Measurements from ENCODE around the gene KCNK1. TPM values are rescaled to one million over a fixed set of nuclear protein-coding genes. Genes with fewer than 3 reads are reported as not detected.

KCNK1 gene
- total RNA-seq, 1 experiment from 2014 or later: 13.3 TPM

DNA sequence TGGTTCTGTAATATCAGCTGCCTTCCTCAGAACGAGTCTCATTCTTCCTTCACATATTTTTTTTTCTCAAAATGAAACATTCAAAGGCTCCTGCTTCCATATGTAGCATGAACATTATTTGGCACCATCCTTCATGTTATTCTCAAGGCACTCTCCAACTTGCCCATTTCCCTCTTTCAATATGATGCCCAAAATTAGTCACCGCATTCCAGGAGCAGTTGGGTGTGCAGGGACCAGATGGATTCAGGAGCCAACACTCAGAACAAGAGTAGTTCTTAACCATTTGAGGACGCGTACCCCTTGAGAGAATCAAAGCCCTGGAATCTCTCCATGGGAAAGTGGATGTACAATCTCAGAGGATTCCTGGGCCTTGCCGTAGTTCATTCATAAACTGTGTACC, 50.3 kb downstream of the KCNK1 start:
- no peaks in the 10 kb centered on the region for H3K9me3 Mint-ChIP-seq
- TF ChIP-seq GABPB1 (CRISPR knock-in tag; IDR thresholded peaks at IDR 0.05) (no peak), GTF2I (CRISPR knock-in tag; conservative IDR thresholded peaks at IDR 0.05) (no peak), NFYB (CRISPR knock-in tag; conservative IDR thresholded peaks at IDR 0.05; ENCODE audit: low read depth) (no peak), SMAD3 (CRISPR knock-in tag; IDR thresholded peaks at IDR 0.05; ENCODE audit: borderline replicate concordance) (no peak), ELF4 (CRISPR knock-in tag; IDR thresholded peaks at IDR 0.05; ENCODE audit: low read depth) (no peak), GRHL2 (CRISPR knock-in tag; IDR thresholded peaks at IDR 0.05; ENCODE audit: insufficient replicate concordance, severe bottlenecking) (no peak), EMX1 (CRISPR knock-in tag; IDR thresholded peaks at IDR 0.05) (no peak), FOXJ3 (CRISPR knock-in tag; IDR thresholded peaks at IDR 0.05; ENCODE audit: borderline replicate concordance) (no peak)
- TF ChIP-seq, protein P1, sequence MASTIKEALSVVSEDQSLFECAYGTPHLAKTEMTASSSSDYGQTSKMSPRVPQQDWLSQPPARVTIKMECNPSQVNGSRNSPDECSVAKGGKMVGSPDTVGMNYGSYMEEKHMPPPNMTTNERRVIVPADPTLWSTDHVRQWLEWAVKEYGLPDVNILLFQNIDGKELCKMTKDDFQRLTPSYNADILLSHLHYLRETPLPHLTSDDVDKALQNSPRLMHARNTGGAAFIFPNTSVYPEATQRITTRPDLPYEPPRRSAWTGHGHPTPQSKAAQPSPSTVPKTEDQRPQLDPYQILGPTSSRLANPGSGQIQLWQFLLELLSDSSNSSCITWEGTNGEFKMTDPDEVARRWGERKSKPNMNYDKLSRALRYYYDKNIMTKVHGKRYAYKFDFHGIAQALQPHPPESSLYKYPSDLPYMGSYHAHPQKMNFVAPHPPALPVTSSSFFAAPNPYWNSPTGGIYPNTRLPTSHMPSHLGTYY (CRISPR knock-in tag; IDR thresholded peaks at IDR 0.05): no peak
- H3K36me3 Mint-ChIP-seq: peaks cover 20% of the 10 kb centered on the region
- H3K27me3 Mint-ChIP-seq (ENCODE audit: low read depth): no peaks in the 10 kb centered on the region
- ATAC-seq (no peak), DNase-seq (ENCODE audit: low spot score) (no peak)
- H3K4me1 Mint-ChIP-seq: peaks cover 6% of the 10 kb centered on the region; the same call in 1 of the 2 replicates
- peak overlapping the region; percentile 22; the same call in 1 of the 2 replicates for H3K27ac Mint-ChIP-seq
- no peak overlapping the region for H3K4me3 Mint-ChIP-seq
- CTCF ChIA-PET: no interaction called here
- POLR2A ChIA-PET: interaction anchor here (1.1 kb wide), 1 partner anchor 28 kb away, joined by 3 read pairs; no protein-coding TSS in a partner anchor

DNA sequence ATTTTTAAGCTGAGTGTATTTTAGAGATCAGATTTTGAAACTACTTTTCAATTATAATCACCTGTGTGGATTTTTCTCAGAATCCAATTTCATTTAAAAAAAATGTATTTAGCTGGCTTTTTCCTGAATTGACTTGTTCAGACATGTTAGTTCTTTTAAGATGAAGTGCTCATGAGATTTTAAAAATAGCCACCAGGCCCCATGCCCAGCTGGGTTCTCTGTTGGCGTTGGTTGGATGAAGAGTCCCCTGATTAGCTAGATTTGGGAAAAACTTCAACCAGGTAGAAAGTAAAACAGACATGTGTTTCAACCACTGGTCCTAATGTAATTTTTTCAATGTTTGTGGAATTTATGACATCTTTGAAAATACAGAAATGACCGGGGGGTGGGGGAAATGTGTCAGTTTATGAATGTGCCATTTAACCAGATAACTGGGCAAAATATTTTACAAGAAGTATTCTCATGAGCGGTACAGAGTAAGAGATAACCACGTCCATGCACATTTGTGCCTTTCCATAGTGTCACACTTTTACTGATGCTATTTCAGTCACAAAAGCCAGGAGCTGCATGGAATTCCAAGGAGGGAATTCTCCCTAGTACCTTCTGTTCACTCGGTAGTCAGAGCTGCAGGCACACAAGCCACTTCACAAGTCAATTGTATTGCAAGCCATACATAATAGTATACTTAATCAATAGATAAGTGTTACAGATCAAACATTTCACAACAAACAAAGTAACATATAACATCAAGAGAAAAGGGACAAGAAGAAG, 51.1 kb downstream of the KCNK1 start:
- DNase-seq (ENCODE audit: low spot score) (no peak), ATAC-seq (no peak)
- TF ChIP-seq NFYB (CRISPR knock-in tag; conservative IDR thresholded peaks at IDR 0.05; ENCODE audit: low read depth): no peak
- no peak for TF ChIP-seq SMAD4 (CRISPR knock-in tag; IDR thresholded peaks at IDR 0.05)
- TF ChIP-seq MXD4 (CRISPR knock-in tag; IDR thresholded peaks at IDR 0.05; ENCODE audit: borderline replicate concordance): no peak
- TF ChIP-seq CBFB (CRISPR knock-in tag; IDR thresholded peaks at IDR 0.05; ENCODE audit: low read depth): no peak
- Mint-ChIP-seq H3K27ac (no peak overlapping the region), H3K27me3 (ENCODE audit: low read depth) (no peaks in the 10 kb centered on the region), H3K4me3 (no peak overlapping the region), H3K9me3 (peaks cover 2% of the 10 kb centered on the region; the same call in 1 of the 2 replicates), H3K4me1 (peaks cover 6% of the 10 kb centered on the region; the same call in 1 of the 2 replicates), H3K36me3 (peaks cover 22% of the 10 kb centered on the region)
- POLR2A ChIA-PET: no interaction called here
- CTCF ChIA-PET: no interaction called here

DNA sequence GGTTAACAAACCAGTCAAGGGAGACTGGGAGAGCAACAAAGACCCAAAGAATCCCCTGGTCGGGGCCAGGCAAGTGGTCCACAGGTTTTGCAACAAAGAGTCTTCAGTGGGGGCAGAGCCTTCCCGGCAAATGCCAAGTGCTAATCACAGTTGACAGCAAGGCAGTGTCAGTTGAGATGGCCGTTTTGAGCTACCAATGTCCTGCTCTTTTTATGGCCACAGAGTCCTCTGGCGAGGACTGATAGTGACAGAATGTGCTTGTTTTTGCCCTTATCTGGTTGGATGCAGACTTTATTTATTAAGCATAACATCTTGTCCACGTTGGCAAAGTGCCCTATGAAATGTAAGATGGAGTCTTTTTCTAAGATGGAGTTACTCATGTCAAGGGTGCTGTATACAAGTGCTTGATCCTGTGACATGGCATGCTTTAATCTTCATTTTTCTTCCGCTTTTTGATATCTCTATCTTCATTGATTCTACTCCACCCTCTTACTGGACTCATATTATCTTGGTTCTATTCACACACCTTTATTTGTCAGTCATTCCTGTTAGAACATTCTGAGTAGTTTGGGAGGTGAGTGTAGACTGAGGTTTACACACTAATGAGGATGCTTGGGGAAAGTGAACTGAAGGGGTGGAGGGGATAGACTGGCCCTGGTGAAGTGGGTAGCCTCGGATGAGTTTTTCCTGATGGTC, 51.8 kb downstream of the KCNK1 start:
- Mint-ChIP-seq H3K36me3 (peaks cover 27% of the 10 kb centered on the region), H3K27ac (no peak overlapping the region), H3K9me3 (peaks cover 6% of the 10 kb centered on the region; the same call in 1 of the 2 replicates), H3K4me3 (no peak overlapping the region), H3K4me1 (peaks cover 6% of the 10 kb centered on the region; the same call in 1 of the 2 replicates), H3K27me3 (ENCODE audit: low read depth) (no peaks in the 10 kb centered on the region)
- no peak for DNase-seq (ENCODE audit: low spot score)
- TF ChIP-seq ZBTB21 (CRISPR knock-in tag; IDR thresholded peaks at IDR 0.05; ENCODE audit: borderline replicate concordance) (no peak), JAZF1 (CRISPR knock-in tag; IDR thresholded peaks at IDR 0.05) (no peak)
- ChIA-PET CTCF (no interaction called here), POLR2A (no interaction called here)
- ATAC-seq: no peak

DNA sequence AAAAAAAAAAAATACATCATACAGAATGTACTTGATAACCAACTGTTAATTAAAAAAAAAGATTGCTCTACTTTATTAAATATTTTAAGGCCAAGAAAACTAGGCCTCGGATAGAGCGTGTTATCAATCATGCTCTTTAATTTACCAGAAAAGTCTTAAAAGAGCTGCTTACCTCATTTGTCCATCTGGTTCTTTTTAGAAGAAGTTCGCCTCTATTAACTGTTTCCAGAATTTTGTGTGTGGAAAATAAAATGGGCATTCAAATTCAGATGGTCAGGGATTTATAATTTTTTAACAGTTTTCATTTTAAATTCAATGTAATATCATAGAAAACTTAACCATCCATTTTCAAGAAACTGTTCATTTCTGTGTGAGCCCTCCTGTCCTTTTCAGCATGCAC, 53.8 kb downstream of the KCNK1 start:
- Mint-ChIP-seq H3K36me3 (peaks cover 36% of the 10 kb centered on the region), H3K4me3 (no peak overlapping the region), H3K27ac (no peak overlapping the region), H3K9me3 (peaks cover 6% of the 10 kb centered on the region; the same call in 1 of the 2 replicates), H3K27me3 (ENCODE audit: low read depth) (no peaks in the 10 kb centered on the region), H3K4me1 (peaks cover 6% of the 10 kb centered on the region; the same call in 1 of the 2 replicates)
- ATAC-seq (no peak), DNase-seq (ENCODE audit: low spot score) (no peak)
- ChIA-PET CTCF (no interaction called here), POLR2A (no interaction called here)
- TF ChIP-seq, protein P2, sequence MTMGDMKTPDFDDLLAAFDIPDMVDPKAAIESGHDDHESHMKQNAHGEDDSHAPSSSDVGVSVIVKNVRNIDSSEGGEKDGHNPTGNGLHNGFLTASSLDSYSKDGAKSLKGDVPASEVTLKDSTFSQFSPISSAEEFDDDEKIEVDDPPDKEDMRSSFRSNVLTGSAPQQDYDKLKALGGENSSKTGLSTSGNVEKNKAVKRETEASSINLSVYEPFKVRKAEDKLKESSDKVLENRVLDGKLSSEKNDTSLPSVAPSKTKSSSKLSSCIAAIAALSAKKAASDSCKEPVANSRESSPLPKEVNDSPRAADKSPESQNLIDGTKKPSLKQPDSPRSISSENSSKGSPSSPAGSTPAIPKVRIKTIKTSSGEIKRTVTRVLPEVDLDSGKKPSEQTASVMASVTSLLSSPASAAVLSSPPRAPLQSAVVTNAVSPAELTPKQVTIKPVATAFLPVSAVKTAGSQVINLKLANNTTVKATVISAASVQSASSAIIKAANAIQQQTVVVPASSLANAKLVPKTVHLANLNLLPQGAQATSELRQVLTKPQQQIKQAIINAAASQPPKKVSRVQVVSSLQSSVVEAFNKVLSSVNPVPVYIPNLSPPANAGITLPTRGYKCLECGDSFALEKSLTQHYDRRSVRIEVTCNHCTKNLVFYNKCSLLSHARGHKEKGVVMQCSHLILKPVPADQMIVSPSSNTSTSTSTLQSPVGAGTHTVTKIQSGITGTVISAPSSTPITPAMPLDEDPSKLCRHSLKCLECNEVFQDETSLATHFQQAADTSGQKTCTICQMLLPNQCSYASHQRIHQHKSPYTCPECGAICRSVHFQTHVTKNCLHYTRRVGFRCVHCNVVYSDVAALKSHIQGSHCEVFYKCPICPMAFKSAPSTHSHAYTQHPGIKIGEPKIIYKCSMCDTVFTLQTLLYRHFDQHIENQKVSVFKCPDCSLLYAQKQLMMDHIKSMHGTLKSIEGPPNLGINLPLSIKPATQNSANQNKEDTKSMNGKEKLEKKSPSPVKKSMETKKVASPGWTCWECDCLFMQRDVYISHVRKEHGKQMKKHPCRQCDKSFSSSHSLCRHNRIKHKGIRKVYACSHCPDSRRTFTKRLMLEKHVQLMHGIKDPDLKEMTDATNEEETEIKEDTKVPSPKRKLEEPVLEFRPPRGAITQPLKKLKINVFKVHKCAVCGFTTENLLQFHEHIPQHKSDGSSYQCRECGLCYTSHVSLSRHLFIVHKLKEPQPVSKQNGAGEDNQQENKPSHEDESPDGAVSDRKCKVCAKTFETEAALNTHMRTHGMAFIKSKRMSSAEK (CRISPR knock-in tag; IDR thresholded peaks at IDR 0.05; ENCODE audit: borderline replicate concordance): no peak
- TF ChIP-seq, protein P3, sequence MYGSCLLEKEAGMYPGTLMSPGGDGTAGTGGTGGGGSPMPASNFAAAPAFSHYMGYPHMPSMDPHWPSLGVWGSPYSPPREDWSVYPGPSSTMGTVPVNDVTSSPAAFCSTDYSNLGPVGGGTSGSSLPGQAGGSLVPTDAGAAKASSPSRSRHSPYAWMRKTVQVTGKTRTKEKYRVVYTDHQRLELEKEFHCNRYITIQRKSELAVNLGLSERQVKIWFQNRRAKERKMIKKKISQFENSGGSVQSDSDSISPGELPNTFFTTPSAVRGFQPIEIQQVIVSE (CRISPR knock-in tag; IDR thresholded peaks at IDR 0.05; ENCODE audit: borderline replicate concordance): no peak
- TF ChIP-seq, protein P4, sequence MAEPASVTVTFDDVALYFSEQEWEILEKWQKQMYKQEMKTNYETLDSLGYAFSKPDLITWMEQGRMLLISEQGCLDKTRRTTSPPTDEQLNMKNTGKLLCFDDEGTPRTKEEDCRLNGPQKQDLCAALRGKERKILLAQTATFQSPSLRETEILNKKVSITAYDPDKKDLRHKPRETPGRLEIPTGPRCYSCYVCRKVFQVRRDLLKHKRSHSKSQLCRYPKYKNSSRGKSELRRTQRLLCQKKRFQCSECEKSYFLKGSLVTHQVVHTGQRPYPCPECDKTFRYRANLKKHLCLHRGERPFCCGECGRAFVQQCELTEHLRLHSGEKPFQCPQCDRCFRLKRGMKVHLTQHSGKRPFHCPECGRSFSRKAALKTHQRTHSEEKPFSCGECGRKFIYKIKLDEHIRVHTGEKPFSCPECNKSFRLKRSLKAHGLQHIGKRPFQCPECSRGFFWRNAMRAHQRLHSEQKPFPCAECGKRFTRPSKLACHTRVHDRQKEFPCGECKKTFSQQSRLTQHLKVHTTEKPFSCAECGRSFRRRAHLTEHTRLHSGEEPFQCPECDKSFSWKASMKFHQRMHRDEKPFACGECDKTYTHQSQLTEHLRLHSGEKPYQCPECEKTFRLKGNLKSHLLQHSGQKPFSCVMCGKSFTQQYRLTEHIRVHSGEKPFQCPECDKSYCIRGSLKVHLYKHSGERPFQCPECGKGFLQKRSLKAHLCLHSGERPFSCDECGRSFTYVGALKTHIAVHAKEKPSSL (CRISPR knock-in tag; conservative IDR thresholded peaks at IDR 0.05): no peak
- TF ChIP-seq JUN (CRISPR knock-in tag; IDR thresholded peaks at IDR 0.05): no peak
